Fibroblast of lung (primary cell): ENCODE results near the gene FNDC3B. TPM values are rescaled to one million over a fixed set of nuclear protein-coding genes. Genes with fewer than 3 reads are reported as not detected.

ENCODE experiments used
- DNase-seq, 2 donors: peaks; one replicate each; pipeline versions ENCODE4 v3.0.0 to v3.0.0-alpha.2; 2010; ENCODE audit warnings: low read depth in 2 of 2
- H2AFZ ChIP-seq: 2 replicates; pipeline ENCODE4 v1.5.1; 2012; ENCODE audit warnings: low read length, control low read depth, inconsistent platforms
- H3K27ac ChIP-seq: 2 replicates; pipeline ENCODE4 v1.5.1; 2011; ENCODE audit warnings: low read length, control low read depth; ENCODE audit not compliant: insufficient read depth
- H3K27me3 ChIP-seq: 2 replicates; pipeline ENCODE4 v1.5.1; 2011; ENCODE audit warnings: mild to moderate bottlenecking, low read length; ENCODE audit not compliant: control insufficient read depth, insufficient read depth
- H3K36me3 ChIP-seq: 2 replicates; pipeline ENCODE4 v1.5.1; 2011; ENCODE audit warnings: low read length; ENCODE audit not compliant: control insufficient read depth, insufficient read depth
- H3K4me1 ChIP-seq: 2 replicates; pipeline ENCODE4 v1.5.1; 2011; ENCODE audit warnings: low read length; ENCODE audit not compliant: control insufficient read depth, insufficient read depth; ENCODE audit errors: extremely low read depth
- H3K4me2 ChIP-seq: 2 replicates; pipeline ENCODE4 v1.5.1; 2011; ENCODE audit warnings: low read length, control low read depth; ENCODE audit not compliant: insufficient read depth; ENCODE audit errors: extremely low read depth
- H3K4me3 ChIP-seq, 4 experiments: fragments of 200-600 bp in 1 of 4; sonication (generic) in 1 of 4; replicated peaks in 1 of 4; 2 replicates each; pipeline ENCODE4 v1.5.1; 2011 to 2016; ENCODE audit warnings: low read length in 4 of 4, low read depth in 3 of 4, mild to moderate bottlenecking in 3 of 4, control low read depth in 2 of 4, inconsistent platforms in 1 of 4, mixed read lengths in 1 of 4; ENCODE audit not compliant: insufficient read depth in 1 of 4; ENCODE audit errors: control extremely low read depth in 1 of 4
- H3K79me2 ChIP-seq: 2 replicates; pipeline ENCODE4 v1.5.1; 2012; ENCODE audit warnings: mild to moderate bottlenecking, low read length, inconsistent platforms; ENCODE audit not compliant: control insufficient read depth, insufficient read depth
- H3K9ac ChIP-seq: 2 replicates; pipeline ENCODE4 v1.5.1; 2011; ENCODE audit warnings: mild to moderate bottlenecking, low read length, control low read depth; ENCODE audit not compliant: insufficient read depth
- H3K9me3 ChIP-seq: 2 replicates; pipeline ENCODE4 v1.5.1; 2012; ENCODE audit warnings: low read depth, low read length; ENCODE audit not compliant: control insufficient read depth, insufficient read depth
- H4K20me1 ChIP-seq: 2 replicates; pipeline ENCODE4 v1.5.1; 2011; ENCODE audit warnings: low read length; ENCODE audit not compliant: control insufficient read depth, insufficient read depth; ENCODE audit errors: extremely low read depth
- CTCF ChIP-seq, 2 donors: IDR thresholded peaks in 1 of 2; conservative IDR thresholded peaks in 1 of 2; 1 replicate in 1 of 2; 2 replicates in 1 of 2; pipeline ENCODE4 v1.5.1; 2011 to 2012; ENCODE audit warnings: low read length in 2 of 2, control low read depth in 1 of 2, inconsistent platforms in 1 of 2, low read depth in 1 of 2, mild to moderate bottlenecking in 1 of 2
- EZH2 ChIP-seq: IDR thresholded peaks from 2 replicates; pipeline ENCODE4 v1.5.1; 2012; ENCODE audit warnings: low read length, control low read depth, mild to moderate bottlenecking; ENCODE audit errors: missing control alignments
- polyA plus RNA-seq, 2 donors: library from polyadenylated mRNA; depleted of rRNA in 1 of 2; stranded (reverse) in 1 of 2; unstranded in 1 of 2; fragments of >200 nt; gene quantifications; 2 replicates each; pipeline ENCODE4 v1.2.1, GENCODE V29; 2011 to 2012; ENCODE audit warnings: missing spikeins in 1 of 2
- total RNA-seq: library from RNA; depleted of rRNA; stranded (reverse); fragments of >200 nt; gene quantifications from 2 replicates; pipeline ENCODE4 v1.2.1, GENCODE V29; 2014

FNDC3B gene
- total and polyA plus RNA-seq, 2 donors (not counting 1 experiment from before 2014, with no cell fraction given) = 26.1 to 76.8 TPM

- no peak overlapping the region for H2AFZ ChIP-seq
- no peaks in the 10 kb centered on the region for H3K36me3 ChIP-seq
- no peak overlapping the region for H3K9ac ChIP-seq
- no peak overlapping the region for H3K27ac ChIP-seq
- TF ChIP-seq EZH2 (no peak), CTCF (conservative IDR thresholded peaks at IDR 0.05 in 1 of 2, IDR thresholded peaks at IDR 0.05 in 1 of 2; ENCODE audit: low read depth in 1 of 2, low read length in 2 of 2) (no peak)
- no peak overlapping the region for H3K4me3 ChIP-seq
- no peak for DNase-seq
- H4K20me1 ChIP-seq = no peaks in the 10 kb centered on the region
- no peaks in the 10 kb centered on the region for H3K27me3 ChIP-seq
- H3K4me1 ChIP-seq = peaks cover 24% of the 10 kb centered on the region
- no peak overlapping the region for H3K4me2 ChIP-seq
- no peaks in the 10 kb centered on the region for H3K9me3 ChIP-seq
- H3K79me2 ChIP-seq = peaks cover 56% of the 10 kb centered on the region
Measured at GRCh38 chr3:172219750-172220149, 180.4 kb downstream of the FNDC3B start.

GRCh38 chr3:172221547-172221946 is 182.2 kb downstream of the FNDC3B start:
- Histone ChIP-seq H3K79me2 (peaks cover 57% of the 10 kb centered on the region), H3K4me3 (no peak overlapping the region), H3K9ac (no peak overlapping the region)

GRCh38 chr3:172222478-172223071 is 183.2 kb downstream of the FNDC3B start:
- no peaks in the 10 kb centered on the region for H4K20me1 ChIP-seq
- H3K4me1 ChIP-seq = peaks cover 21% of the 10 kb centered on the region

More at GRCh38 chr3:172221547-172221946, 182.2 kb downstream of the FNDC3B start:
- TF ChIP-seq CTCF (conservative IDR thresholded peaks at IDR 0.05 in 1 of 2, IDR thresholded peaks at IDR 0.05 in 1 of 2; ENCODE audit: low read depth in 1 of 2, low read length in 2 of 2) = no peak
- no peak for TF ChIP-seq EZH2
- H4K20me1 ChIP-seq = no peaks in the 10 kb centered on the region
- H2AFZ ChIP-seq = no peak overlapping the region
- no peaks in the 10 kb centered on the region for H3K27me3 ChIP-seq
- no peaks in the 10 kb centered on the region for H3K9me3 ChIP-seq
- H3K27ac ChIP-seq = no peak overlapping the region
- H3K4me1 ChIP-seq = peaks cover 24% of the 10 kb centered on the region
- H3K4me2 ChIP-seq = peak overlapping the region; percentile 25
- DNase-seq = peak; percentile 69 to 93
- H3K36me3 ChIP-seq = no peaks in the 10 kb centered on the region

More at GRCh38 chr3:172222478-172223071, 183.2 kb downstream of the FNDC3B start:
- H3K27me3 ChIP-seq = no peaks in the 10 kb centered on the region
- no peak overlapping the region for H3K4me3 ChIP-seq
- TF ChIP-seq EZH2 (no peak), CTCF (conservative IDR thresholded peaks at IDR 0.05 in 1 of 2, IDR thresholded peaks at IDR 0.05 in 1 of 2; ENCODE audit: low read depth in 1 of 2, low read length in 2 of 2) (no peak)
- no peak overlapping the region for H3K27ac ChIP-seq
- H3K79me2 ChIP-seq = peaks cover 54% of the 10 kb centered on the region
- no peaks in the 10 kb centered on the region for H3K9me3 ChIP-seq
- H3K9ac ChIP-seq = no peak overlapping the region
- DNase-seq = no peak
- no peak overlapping the region for H2AFZ ChIP-seq
- H3K4me2 ChIP-seq = no peak overlapping the region
- H3K36me3 ChIP-seq = no peaks in the 10 kb centered on the region
